Kidney (tissue), 14 donors: ENCODE results near the gene DYNC1LI2. TPM values are rescaled to one million over a fixed set of nuclear protein-coding genes. Genes with fewer than 3 reads are reported as not detected.
"Not testable (repeated sequence)": the region's sequence is repeated elsewhere in the genome, so short reads cannot be mapped to it uniquely, and the experiment has no call there.

Experiments
- DNase-seq, 5 donors: peaks; one replicate each; pipeline ENCODE4 v3.0.0-alpha.2; 2013 to 2020
- FAIRE-seq: peaks from 2 replicates; lab custom pipeline; 2012; peaks lifted over from hg19 to GRCh38; lab: Jason Lieb, UNC
- H3K27ac ChIP-seq, 2 donors: one replicate each; pipeline ENCODE4 v1.7.0; 2013; ENCODE audit warnings: low read depth in 2 of 2, low read length in 2 of 2, inconsistent platforms in 1 of 2
- H3K27me3 ChIP-seq: one replicate; pipeline ENCODE4 v1.7.1; 2013; ENCODE audit warnings: low read length, inconsistent platforms; ENCODE audit not compliant: control insufficient read depth, insufficient read depth
- H3K36me3 ChIP-seq, 3 donors: one replicate each; pipeline versions ENCODE4 v1.7.0 to v1.7.1; 2013; ENCODE audit warnings: low read length in 3 of 3, control low read depth in 1 of 3, inconsistent platforms in 1 of 3; ENCODE audit not compliant: insufficient read depth in 3 of 3, control insufficient read depth in 2 of 3
- H3K4me1 ChIP-seq, 3 donors: one replicate each; pipeline versions ENCODE4 v1.7.0 to v1.7.1; 2013; ENCODE audit warnings: low read length in 3 of 3, inconsistent platforms in 1 of 3, low read depth in 1 of 3; ENCODE audit not compliant: control insufficient read depth in 2 of 3, insufficient read depth in 2 of 3
- H3K4me3 ChIP-seq, 3 donors: one replicate each; pipeline versions ENCODE4 v1.7.0 to v1.8.1; 2013; ENCODE audit warnings: low read length in 3 of 3, control low read depth in 1 of 3, inconsistent platforms in 1 of 3
- H3K9ac ChIP-seq, 3 donors: one replicate each; pipeline versions ENCODE4 v1.7.0 to v1.7.1; 2013; ENCODE audit warnings: low read length in 3 of 3, control low read depth in 1 of 3, inconsistent platforms in 1 of 3
- H3K9me3 ChIP-seq, 3 donors: one replicate each; pipeline versions ENCODE4 v1.7.0 to v1.7.1; 2013; ENCODE audit warnings: low read length in 3 of 3, control low read depth in 1 of 3, inconsistent platforms in 1 of 3; ENCODE audit not compliant: control insufficient read depth in 2 of 3, insufficient read depth in 1 of 3
- CTCF ChIP-seq: IDR thresholded peaks from 3 replicates; pipeline ENCODE4 v1.5.1; 2012; ENCODE audit warnings: mild to moderate bottlenecking, moderate library complexity, borderline replicate concordance; ENCODE audit not compliant: insufficient read depth; ENCODE audit errors: extremely low read depth
- intact Hi-C: fragments of 100-400 bp; cut with DNase I; formaldehyde crosslinking; loops from one replicate; pipeline ENCODE4 v1.11.1; 2022
- polyA plus RNA-seq: library from polyadenylated mRNA; stranded (reverse); fragments of 350-450 nt; fragmentation: Illumina TruSeq; extraction: RNeasy Lipid Tissue Mini Kit (QIAGEN cat#74804); gene quantifications from one replicate; pipeline ENCODE4 v1.2.3, GENCODE V29; 2014; ENCODE audit warnings: low read depth, low replicate concordance; ENCODE audit not compliant: insufficient read depth
- total RNA-seq: library from RNA; stranded (reverse); fragmentation: NEBNext Ultra II Directional; extraction: Animal tissue kit (Norgen Biotek cat#: 25700); gene quantifications from one replicate; pipeline ENCODE4 v1.2.1, GENCODE V29; 2021
- donor health status: control.
- donor health status: control.
- donor health status: control.
- donor health status: control.
- donor health status: control.
- donor health status: DM: yes; HTN: yes; CAD: no.
- donor health status: Normal renal cell carcinoma (clear cell type).

Gene DYNC1LI2
- total and polyA plus RNA-seq, 2 donors from 2014 or later = 32.0 to 119 TPM

- Histone ChIP-seq H3K9me3 (no peaks in the 10 kb centered on the region), H3K27me3 (no peaks in the 10 kb centered on the region), H3K9ac (no peak overlapping the region), H3K4me1 (no peaks in the 10 kb centered on the region), H3K4me3 (no peak overlapping the region), H3K36me3 (peaks cover 0 to 2% (median 0%) of the 10 kb centered on the region in 3 donors), H3K27ac (no peak overlapping the region)
- FAIRE-seq (no peak), DNase-seq (no peak)
- TF ChIP-seq CTCF = no peak
- intact Hi-C loops = no loop called here
These were observed 46.8 kb upstream of the DYNC1LI2 start for GRCh38 chr16:66798161-66798560.

- DNase-seq, H3K9ac ChIP-seq, H3K4me1 ChIP-seq, H3K36me3 ChIP-seq, H3K9me3 ChIP-seq, H3K4me3 ChIP-seq, FAIRE-seq, intact Hi-C loops, H3K27me3 ChIP-seq, H3K27ac ChIP-seq: not testable (repeated sequence)
These were observed 42.6 kb upstream of the DYNC1LI2 start for GRCh38 chr16:66793984-66794383.

- Histone ChIP-seq H3K27me3 (no peaks in the 10 kb centered on the region), H3K9ac (no peak overlapping the region), H3K4me1 (no peaks in the 10 kb centered on the region), H3K36me3 (no peaks in the 10 kb centered on the region), H3K27ac (no peak overlapping the region), H3K4me3 (no peak overlapping the region), H3K9me3 (no peaks in the 10 kb centered on the region)
- no peak for TF ChIP-seq CTCF
- no peak for FAIRE-seq
- intact Hi-C loops = no loop called here
- DNase-seq = no peak
These were observed 38.8 kb upstream of the DYNC1LI2 start for GRCh38 chr16:66790130-66790733.

- H3K36me3 ChIP-seq = no peaks in the 10 kb centered on the region
- H3K27me3 ChIP-seq = no peaks in the 10 kb centered on the region
- H3K27ac ChIP-seq = no peak overlapping the region
- no peak overlapping the region for H3K9ac ChIP-seq
- no peaks in the 10 kb centered on the region for H3K9me3 ChIP-seq
- no peak overlapping the region for H3K4me3 ChIP-seq
- intact Hi-C loops = no loop called here
- no peaks in the 10 kb centered on the region for H3K4me1 ChIP-seq
- FAIRE-seq = no peak
- no peak for DNase-seq
- no peak for TF ChIP-seq CTCF
These were observed 36.0 kb upstream of the DYNC1LI2 start for GRCh38 chr16:66787427-66787826.
